Measurements from ENCODE around the gene SYK.

Gene SYK

DNA sequence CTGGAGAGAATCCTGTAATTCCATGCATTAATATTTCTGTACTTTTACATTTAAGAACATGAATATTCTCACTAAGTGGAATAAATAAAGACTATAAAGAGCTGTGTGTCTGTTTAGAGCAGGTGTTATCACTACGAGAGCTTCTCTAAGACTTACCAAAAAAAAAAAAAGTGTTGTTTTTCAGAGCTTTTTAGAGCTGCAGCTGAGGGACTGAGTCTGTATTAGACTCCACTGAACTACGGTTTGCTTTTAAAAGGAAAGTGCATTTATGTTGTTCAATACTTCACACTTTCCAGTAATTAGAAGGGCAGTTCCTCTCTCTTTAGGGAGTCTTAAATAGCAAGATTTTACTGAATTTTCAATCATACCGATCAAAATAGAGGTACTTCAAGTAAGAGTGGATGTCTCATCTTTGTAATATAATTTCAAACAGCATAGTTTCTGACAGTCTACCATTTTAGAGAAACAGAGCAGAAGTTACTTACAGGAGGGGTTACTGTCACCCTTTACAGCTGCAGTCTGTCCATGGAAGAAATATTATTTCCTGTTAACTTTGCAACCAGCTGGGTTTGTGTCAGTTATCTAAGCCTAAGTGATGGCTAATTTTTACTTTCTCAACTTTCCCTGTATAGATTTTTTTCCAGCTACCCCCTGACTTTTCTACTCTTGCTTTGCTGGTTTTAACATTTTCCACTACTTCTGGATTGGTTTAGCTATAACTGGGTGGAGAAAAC is 2.4 kb downstream of the SYK start:
- H3K9ac ChIP-seq: peak overlapping the region; percentile 12
- peaks cover 20% of the 10 kb centered on the region for H3K4me1 ChIP-seq
- no peaks in the 10 kb centered on the region for H3K36me3 ChIP-seq (ENCODE audit: control insufficient read depth, insufficient read depth, low read length)
- H3K4me2 ChIP-seq (ENCODE audit: low read length): peak overlapping the region; percentile 81
- no peaks in the 10 kb centered on the region for H3K9me3 ChIP-seq (ENCODE audit: control insufficient read depth, low read length)
- peaks cover 22% of the 10 kb centered on the region for H3K79me2 ChIP-seq
- TF ChIP-seq, protein P1, sequence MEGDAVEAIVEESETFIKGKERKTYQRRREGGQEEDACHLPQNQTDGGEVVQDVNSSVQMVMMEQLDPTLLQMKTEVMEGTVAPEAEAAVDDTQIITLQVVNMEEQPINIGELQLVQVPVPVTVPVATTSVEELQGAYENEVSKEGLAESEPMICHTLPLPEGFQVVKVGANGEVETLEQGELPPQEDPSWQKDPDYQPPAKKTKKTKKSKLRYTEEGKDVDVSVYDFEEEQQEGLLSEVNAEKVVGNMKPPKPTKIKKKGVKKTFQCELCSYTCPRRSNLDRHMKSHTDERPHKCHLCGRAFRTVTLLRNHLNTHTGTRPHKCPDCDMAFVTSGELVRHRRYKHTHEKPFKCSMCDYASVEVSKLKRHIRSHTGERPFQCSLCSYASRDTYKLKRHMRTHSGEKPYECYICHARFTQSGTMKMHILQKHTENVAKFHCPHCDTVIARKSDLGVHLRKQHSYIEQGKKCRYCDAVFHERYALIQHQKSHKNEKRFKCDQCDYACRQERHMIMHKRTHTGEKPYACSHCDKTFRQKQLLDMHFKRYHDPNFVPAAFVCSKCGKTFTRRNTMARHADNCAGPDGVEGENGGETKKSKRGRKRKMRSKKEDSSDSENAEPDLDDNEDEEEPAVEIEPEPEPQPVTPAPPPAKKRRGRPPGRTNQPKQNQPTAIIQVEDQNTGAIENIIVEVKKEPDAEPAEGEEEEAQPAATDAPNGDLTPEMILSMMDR (IDR thresholded peaks at IDR 0.05): no peak
- H3K27ac ChIP-seq: peak overlapping the region; percentile 94
- no peaks in the 10 kb centered on the region for H3K27me3 ChIP-seq (ENCODE audit: control insufficient read depth, insufficient read depth, low read length)
- H3K4me3 ChIP-seq (ENCODE audit: low read depth, low read length): peak overlapping the region; percentile 92
- no peak overlapping the region for H2AFZ ChIP-seq

GRCh38 chr9:90805006-90805996 is 3.7 kb downstream of the SYK start:
- peak overlapping the region; percentile 92 for H3K4me3 ChIP-seq (ENCODE audit: low read depth, low read length)
- no peaks in the 10 kb centered on the region for H3K36me3 ChIP-seq (ENCODE audit: control insufficient read depth, insufficient read depth, low read length)
- no peak overlapping the region for H2AFZ ChIP-seq
- TF ChIP-seq, protein P1 (IDR thresholded peaks at IDR 0.05): no peak
- H3K9me3 ChIP-seq (ENCODE audit: control insufficient read depth, low read length): no peaks in the 10 kb centered on the region
- no peak overlapping the region for H3K9ac ChIP-seq
- H3K4me2 ChIP-seq (ENCODE audit: low read length): peak overlapping the region; percentile 81
- H3K27me3 ChIP-seq (ENCODE audit: control insufficient read depth, insufficient read depth, low read length): no peaks in the 10 kb centered on the region
- H3K27ac ChIP-seq: peak overlapping the region; percentile 94
- peaks cover 29% of the 10 kb centered on the region for H3K79me2 ChIP-seq
- peaks cover 28% of the 10 kb centered on the region for H3K4me1 ChIP-seq

DNA sequence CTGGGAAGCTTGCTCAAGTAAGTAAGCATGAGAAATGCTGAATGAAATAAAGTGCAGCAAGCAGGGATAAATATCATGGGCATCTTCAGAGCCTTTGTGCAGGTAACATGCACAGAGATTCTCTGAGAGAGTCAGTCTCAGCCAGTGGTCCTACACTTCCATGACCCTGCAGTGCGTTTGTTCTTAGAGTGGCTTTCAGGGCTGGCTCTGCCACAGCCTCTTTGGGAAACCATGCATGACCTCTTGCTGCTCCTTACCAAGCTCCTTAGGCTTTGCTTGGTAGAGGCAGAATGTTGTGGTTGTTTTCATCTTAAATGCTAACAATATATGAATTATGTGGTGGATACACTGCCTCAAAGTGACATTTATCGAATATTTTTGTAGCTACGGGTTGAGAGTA is 5.4 kb downstream of the SYK start:
- no peak overlapping the region for H3K9ac ChIP-seq
- H3K27me3 ChIP-seq (ENCODE audit: control insufficient read depth, insufficient read depth, low read length): no peaks in the 10 kb centered on the region
- peaks cover 32% of the 10 kb centered on the region for H3K4me1 ChIP-seq
- H3K27ac ChIP-seq: peak overlapping the region; percentile 94
- H2AFZ ChIP-seq: no peak overlapping the region
- peak overlapping the region; percentile 27 for H3K4me2 ChIP-seq (ENCODE audit: low read length)
- H3K79me2 ChIP-seq: peaks cover 29% of the 10 kb centered on the region
- TF ChIP-seq, protein P1 (IDR thresholded peaks at IDR 0.05): no peak
- no peaks in the 10 kb centered on the region for H3K36me3 ChIP-seq (ENCODE audit: control insufficient read depth, insufficient read depth, low read length)
- H3K4me3 ChIP-seq (ENCODE audit: low read depth, low read length): peak overlapping the region; percentile 39
- no peaks in the 10 kb centered on the region for H3K9me3 ChIP-seq (ENCODE audit: control insufficient read depth, low read length)

GRCh38 chr9:90808398-90808797 is 6.8 kb downstream of the SYK start:
- no peak overlapping the region for H3K9ac ChIP-seq
- peak overlapping the region; percentile 94 for H3K27ac ChIP-seq
- peaks cover 37% of the 10 kb centered on the region for H3K4me1 ChIP-seq
- no peaks in the 10 kb centered on the region for H3K27me3 ChIP-seq (ENCODE audit: control insufficient read depth, insufficient read depth, low read length)
- peak overlapping the region; percentile 39 for H3K4me3 ChIP-seq (ENCODE audit: low read depth, low read length)
- peaks cover 39% of the 10 kb centered on the region for H3K79me2 ChIP-seq
- H3K36me3 ChIP-seq (ENCODE audit: control insufficient read depth, insufficient read depth, low read length): no peaks in the 10 kb centered on the region
- TF ChIP-seq, protein P1 (IDR thresholded peaks at IDR 0.05): no peak
- no peaks in the 10 kb centered on the region for H3K9me3 ChIP-seq (ENCODE audit: control insufficient read depth, low read length)
- no peak overlapping the region for H2AFZ ChIP-seq
- H3K4me2 ChIP-seq (ENCODE audit: low read length): peak overlapping the region; percentile 27

Measured in parathyroid adenoma (tissue), 2 donors.